ENCODE measurements around the gene CAPZA2.

- no peak for TF ChIP-seq POLR2AphosphoS5 (IDR thresholded peaks at IDR 0.05; ENCODE audit: low read depth)
- TF ChIP-seq, protein P1, sequence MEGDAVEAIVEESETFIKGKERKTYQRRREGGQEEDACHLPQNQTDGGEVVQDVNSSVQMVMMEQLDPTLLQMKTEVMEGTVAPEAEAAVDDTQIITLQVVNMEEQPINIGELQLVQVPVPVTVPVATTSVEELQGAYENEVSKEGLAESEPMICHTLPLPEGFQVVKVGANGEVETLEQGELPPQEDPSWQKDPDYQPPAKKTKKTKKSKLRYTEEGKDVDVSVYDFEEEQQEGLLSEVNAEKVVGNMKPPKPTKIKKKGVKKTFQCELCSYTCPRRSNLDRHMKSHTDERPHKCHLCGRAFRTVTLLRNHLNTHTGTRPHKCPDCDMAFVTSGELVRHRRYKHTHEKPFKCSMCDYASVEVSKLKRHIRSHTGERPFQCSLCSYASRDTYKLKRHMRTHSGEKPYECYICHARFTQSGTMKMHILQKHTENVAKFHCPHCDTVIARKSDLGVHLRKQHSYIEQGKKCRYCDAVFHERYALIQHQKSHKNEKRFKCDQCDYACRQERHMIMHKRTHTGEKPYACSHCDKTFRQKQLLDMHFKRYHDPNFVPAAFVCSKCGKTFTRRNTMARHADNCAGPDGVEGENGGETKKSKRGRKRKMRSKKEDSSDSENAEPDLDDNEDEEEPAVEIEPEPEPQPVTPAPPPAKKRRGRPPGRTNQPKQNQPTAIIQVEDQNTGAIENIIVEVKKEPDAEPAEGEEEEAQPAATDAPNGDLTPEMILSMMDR (conservative IDR thresholded peaks at IDR 0.05; ENCODE audit: low read depth in 2 of 2): no peak
- TF ChIP-seq EZH2 (IDR thresholded peaks at IDR 0.05; ENCODE audit: low read depth, unreplicated experiment): no peak
- TF ChIP-seq STAT1 (IDR thresholded peaks at IDR 0.05; ENCODE audit: unreplicated experiment): no peak
Measured at GRCh38 chr7:116949941-116950801, 87.8 kb downstream of the CAPZA2 start.

Data from GM23338 (cell line).